B cell (primary cell): ENCODE measurements around the gene ENTREP3. TPM values are rescaled to one million over a fixed set of nuclear protein-coding genes. Genes with fewer than 3 reads are reported as not detected.
"Not testable (repeated sequence)": the region's sequence is repeated elsewhere in the genome, so short reads cannot be mapped to it uniquely, and the experiment has no call there.

Experiments
- ATAC-seq: fragments of 200-7000 bp; cut with Tn5 transposase; one replicate; pipeline ENCODE4 v1.10.0; 2021; ENCODE audit warnings: low read depth, mild to moderate bottlenecking, moderate number of reproducible peaks, moderate library complexity
- CTCF ChIA-PET: fragments of 350-600 bp; sonication (Branson Sonifier 250); formaldehyde crosslinking; loops from one replicate; lab custom pipeline; 2021; ENCODE audit warnings: antibody characterized with exemption, inconsistent platforms; lab: Charles Lee
- POLR2A ChIA-PET: fragments of 350-600 bp; sonication (Branson Sonifier 250); formaldehyde crosslinking; loops from one replicate; lab custom pipeline; 2021; ENCODE audit warnings: antibody characterized with exemption; lab: Charles Lee
- DNase-seq: peaks from one replicate; pipeline ENCODE4 v3.0.0; 2013
- H2AFZ ChIP-seq: 2 replicates; pipeline ENCODE4 v1.6.1; 2012; ENCODE audit warnings: mild to moderate bottlenecking, low read depth, low read length; ENCODE audit not compliant: insufficient read depth, poor library complexity, severe bottlenecking
- H3K27ac ChIP-seq, 2 donors: 1 replicate in 1 of 2; 2 replicates in 1 of 2; pipeline ENCODE4 v1.5.1; 2012 to 2013; ENCODE audit warnings: low read length in 2 of 2, mild to moderate bottlenecking in 2 of 2, moderate library complexity in 1 of 2
- H3K27me3 ChIP-seq, 4 experiments: fragments of 200-600 bp in 1 of 4; sonication (generic) in 1 of 4; replicated peaks in 1 of 4; 1 replicate in 2 of 4; 2 replicates in 2 of 4; pipeline versions ENCODE4 v1.6.1 to v1.7.0; 2013 to 2016; ENCODE audit warnings: low read length in 3 of 4, mild to moderate bottlenecking in 2 of 4, mixed read lengths in 1 of 4, moderate library complexity in 1 of 4; ENCODE audit not compliant: insufficient read depth in 4 of 4, control insufficient read depth in 3 of 4; ENCODE audit errors: control extremely low read depth in 1 of 4
- H3K36me3 ChIP-seq, 2 experiments: replicated peaks in 1 of 2; 1 replicate in 1 of 2; 2 replicates in 1 of 2; pipeline versions ENCODE4 v1.6.1 to v1.7.1; 2013; ENCODE audit warnings: low read length in 1 of 2; ENCODE audit not compliant: insufficient read depth in 2 of 2, control insufficient read depth in 1 of 2; ENCODE audit errors: control extremely low read depth in 1 of 2, extremely low read depth in 1 of 2
- H3K4me1 ChIP-seq, 2 donors: fragments of 200-600 bp in 1 of 2; sonication (generic) in 1 of 2; 1 replicate in 1 of 2; 2 replicates in 1 of 2; pipeline versions ENCODE4 v1.5.1 to v1.6.1; 2013 to 2017; ENCODE audit warnings: low read length in 2 of 2; ENCODE audit not compliant: control insufficient read depth in 2 of 2, insufficient read depth in 2 of 2
- H3K4me2 ChIP-seq: replicated peaks from 2 replicates; pipeline ENCODE3; 2012; ENCODE audit warnings: mild to moderate bottlenecking, low read depth, low read length; ENCODE audit not compliant: poor library complexity, severe bottlenecking
- H3K4me3 ChIP-seq, 5 experiments: fragments of 200-600 bp in 1 of 5; sonication (generic) in 1 of 5; 1 replicate in 3 of 5; 2 replicates in 2 of 5; pipeline versions ENCODE4 v1.5.1 to v1.7.0; 2011 to 2016; ENCODE audit warnings: low read length in 4 of 5, mild to moderate bottlenecking in 4 of 5, low read depth in 2 of 5, control low read depth in 1 of 5, moderate library complexity in 1 of 5; ENCODE audit not compliant: insufficient read depth in 1 of 5; ENCODE audit errors: control extremely low read depth in 1 of 5, extremely low read depth in 1 of 5
- H3K79me2 ChIP-seq: fragments of 200-600 bp; sonication (generic); one replicate; pipeline ENCODE4 v1.6.0; 2016; ENCODE audit warnings: low read length; ENCODE audit not compliant: control insufficient read depth, insufficient read depth
- H3K9ac ChIP-seq: fragments of 200-600 bp; sonication (generic); 2 replicates; pipeline ENCODE4 v1.6.1; 2017; ENCODE audit warnings: mild to moderate bottlenecking, low read length, moderate library complexity
- H3K9me3 ChIP-seq, 3 donors: one replicate each; pipeline versions ENCODE4 v1.6.1 to v1.7.1; 2013; ENCODE audit warnings: low read length in 2 of 3; ENCODE audit not compliant: control insufficient read depth in 2 of 3, insufficient read depth in 1 of 3; ENCODE audit errors: control extremely low read depth in 1 of 3
- H4K20me1 ChIP-seq: 2 replicates; pipeline ENCODE4 v1.6.0; 2012; ENCODE audit warnings: mild to moderate bottlenecking, low read length; ENCODE audit not compliant: insufficient read depth, control insufficient read depth, poor library complexity, severe bottlenecking
- H3K27ac Mint-ChIP-seq: one replicate; pipeline ENCODE4 v1.8.0; 2021; ENCODE audit warnings: mixed read lengths
- H3K27me3 Mint-ChIP-seq: one replicate; pipeline ENCODE4 v1.8.0; 2021; ENCODE audit warnings: mixed read lengths
- H3K4me1 Mint-ChIP-seq: one replicate; pipeline ENCODE4 v1.8.0; 2021; ENCODE audit warnings: mixed read lengths
- H3K4me3 Mint-ChIP-seq: one replicate; pipeline ENCODE4 v1.8.0; 2021; ENCODE audit warnings: mixed read lengths
- H3K9me3 Mint-ChIP-seq: one replicate; pipeline ENCODE4 v1.8.0; 2022; ENCODE audit warnings: mixed read lengths; ENCODE audit not compliant: insufficient read depth
- WGBS: methylation state at CpG from one replicate; pipeline ENCODE4 v1.1.5; 2013; ENCODE audit warnings: missing lambda C conversion rate; ENCODE audit not compliant: insufficient coverage; 5-methylcytosine and 5-hydroxymethylcytosine counted together
- intact Hi-C: fragments of 100-400 bp; cut with micrococcal nuclease; formaldehyde crosslinking; loops from one replicate; pipeline ENCODE4 v1.10.0; 2022
- polyA plus RNA-seq: library from polyadenylated mRNA; depleted of rRNA; stranded (reverse); fragments of >200 nt; gene quantifications from 2 replicates; pipeline ENCODE4 v1.2.3, GENCODE V29; 2012
- total RNA-seq, 2 donors: library from RNA; stranded (reverse); fragments of 120-200 nt in 1 of 2; gene quantifications; 1 replicate in 1 of 2; 2 replicates in 1 of 2; pipeline versions ENCODE4 v1.2.3 to v1.2.4, GENCODE V29; 2013 to 2022

Gene ENTREP3
- total and polyA plus RNA-seq, 2 donors (not counting 1 experiment from before 2014, with no cell fraction given) = 7.6 to 15.2 TPM

DNA sequence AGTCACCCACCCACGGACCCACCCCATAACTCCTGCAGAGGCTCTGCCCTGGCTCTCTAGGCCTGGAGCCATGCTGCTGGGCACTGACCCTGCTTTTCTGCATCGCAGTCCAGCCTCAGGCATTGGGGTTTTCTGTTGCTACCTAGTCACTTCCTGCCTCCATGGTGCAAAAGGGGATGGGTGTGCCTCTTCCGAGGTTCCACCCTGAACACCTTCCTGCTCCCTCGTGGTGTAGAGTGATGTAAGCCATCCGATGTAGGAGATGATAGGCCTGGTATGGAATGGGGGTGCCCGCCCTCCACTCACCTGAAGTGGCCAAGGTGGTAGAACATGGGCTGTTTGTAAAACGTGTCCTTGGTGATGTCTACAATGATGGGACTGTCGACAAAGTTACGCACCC is 19.9 kb downstream of the ENTREP3 start:
- DNase-seq, ATAC-seq, intact Hi-C loops, H3K79me2 ChIP-seq, H3K4me3 Mint-ChIP-seq, H2AFZ ChIP-seq, H3K9me3 Mint-ChIP-seq, H3K4me1 ChIP-seq, H3K27ac ChIP-seq, H3K27me3 ChIP-seq, CTCF ChIA-PET, H3K4me1 Mint-ChIP-seq, H3K27me3 Mint-ChIP-seq, H3K9ac ChIP-seq, H3K4me3 ChIP-seq, H4K20me1 ChIP-seq, H3K4me2 ChIP-seq, POLR2A ChIA-PET, H3K9me3 ChIP-seq, H3K27ac Mint-ChIP-seq: not testable (repeated sequence)
- H3K36me3 ChIP-seq = peaks cover 0 to 20% of the 10 kb centered on the region in 2 experiments
- WGBS = 94% methylated on average over 3 of the region's 9 CpGs

- H3K79me2 ChIP-seq, H3K27ac Mint-ChIP-seq, H4K20me1 ChIP-seq, H3K27me3 ChIP-seq, H3K4me1 ChIP-seq, H3K9me3 Mint-ChIP-seq, intact Hi-C loops, POLR2A ChIA-PET, H2AFZ ChIP-seq, H3K4me3 Mint-ChIP-seq, H3K9me3 ChIP-seq, ATAC-seq, H3K27ac ChIP-seq, H3K27me3 Mint-ChIP-seq, H3K4me2 ChIP-seq, CTCF ChIA-PET, H3K9ac ChIP-seq, H3K4me1 Mint-ChIP-seq, H3K4me3 ChIP-seq, DNase-seq: not testable (repeated sequence)
- WGBS = 80% methylated on average over 1 of the region's 5 CpGs
- H3K36me3 ChIP-seq = peaks cover 0 to 20% of the 10 kb centered on the region in 2 experiments
Measured at GRCh38 chr1:155233502-155233901, 21.8 kb downstream of the ENTREP3 start.

DNA sequence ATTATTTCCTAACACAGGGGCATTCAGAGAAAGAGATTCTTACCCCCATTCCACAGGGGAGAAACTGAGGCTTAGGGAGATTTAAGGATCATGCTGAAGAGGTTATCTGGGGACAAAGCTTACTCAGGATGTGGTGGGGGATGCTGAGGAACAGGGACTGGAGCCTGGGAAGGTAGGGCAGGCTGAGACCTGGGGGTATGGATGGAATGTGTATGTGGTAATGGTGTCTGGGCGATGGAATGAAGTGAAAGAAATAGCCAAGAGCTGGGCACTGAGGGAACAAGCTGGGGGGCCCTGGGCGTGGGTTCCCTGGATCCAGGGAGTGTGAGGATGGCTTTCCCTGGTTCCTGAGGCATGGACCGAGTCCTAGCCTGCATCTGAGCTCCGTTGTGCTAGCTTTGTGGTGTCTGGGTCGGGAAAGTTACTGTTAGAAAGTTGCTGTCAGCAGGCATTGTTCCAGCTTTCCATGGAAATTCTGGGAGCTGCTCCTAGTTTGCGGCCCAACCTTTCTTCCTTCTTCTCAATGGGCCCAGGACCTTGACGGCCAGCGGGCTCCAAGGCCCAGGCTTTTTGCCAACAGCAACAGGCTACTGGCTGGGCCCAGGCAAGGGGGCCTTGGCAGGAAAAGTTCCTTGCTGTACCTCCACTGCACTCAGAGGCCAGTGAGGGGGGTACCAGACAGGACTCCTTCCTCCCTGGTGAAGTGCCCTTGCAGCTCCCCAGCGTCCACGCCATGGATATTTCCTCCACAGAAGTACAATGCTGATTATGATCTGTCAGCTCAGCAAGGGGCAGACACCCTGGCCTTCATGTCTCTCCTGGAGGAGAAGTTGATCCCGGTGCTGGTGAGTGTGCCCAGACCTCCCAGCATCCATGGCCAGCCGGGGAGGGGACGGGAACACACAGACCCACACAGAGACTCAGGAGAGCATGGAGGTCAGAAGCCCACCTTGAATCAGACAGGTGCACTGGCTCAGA is 23.0 kb downstream of the ENTREP3 start:
- H3K4me1 ChIP-seq, ATAC-seq, H3K9ac ChIP-seq, H3K4me3 Mint-ChIP-seq, H3K9me3 ChIP-seq, intact Hi-C loops, CTCF ChIA-PET, H3K4me3 ChIP-seq, H3K27me3 ChIP-seq, H3K79me2 ChIP-seq, H3K27me3 Mint-ChIP-seq, H3K4me1 Mint-ChIP-seq, H3K9me3 Mint-ChIP-seq, H4K20me1 ChIP-seq, H3K27ac ChIP-seq, DNase-seq, H3K4me2 ChIP-seq, H3K27ac Mint-ChIP-seq, H2AFZ ChIP-seq: not testable (repeated sequence)
- WGBS = 98% methylated on average over 6 of the region's 13 CpGs
- POLR2A ChIA-PET = interaction anchor here (0.6 kb wide), 1 partner anchor 61 kb away, joined by 9 read pairs; no protein-coding TSS in a partner anchor
- H3K36me3 ChIP-seq = peaks cover 0 to 13% of the 10 kb centered on the region in 2 experiments

DNA sequence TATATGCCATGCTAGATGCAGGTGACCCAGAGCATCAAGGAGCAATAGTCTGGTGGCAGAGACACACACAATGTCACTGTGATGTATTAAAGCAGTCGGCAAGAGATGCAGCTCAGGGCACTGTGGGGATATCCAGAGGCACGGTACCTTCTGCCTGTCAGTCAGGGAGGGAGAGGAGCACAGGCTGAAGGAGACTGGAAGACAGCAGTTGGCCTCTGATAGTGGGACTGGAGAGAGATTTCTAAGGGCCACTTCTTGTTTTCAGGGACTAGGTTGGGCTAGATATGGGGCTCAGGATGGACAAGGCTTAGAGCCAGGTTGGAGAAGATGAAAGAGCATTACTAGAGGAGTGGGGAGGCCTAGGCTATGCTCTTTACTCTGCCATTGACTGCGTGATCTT is 24.0 kb downstream of the ENTREP3 start:
- H3K4me2 ChIP-seq, CTCF ChIA-PET, H3K27ac Mint-ChIP-seq, intact Hi-C loops, H3K9ac ChIP-seq, H3K27me3 Mint-ChIP-seq, POLR2A ChIA-PET, H2AFZ ChIP-seq, H3K27ac ChIP-seq, H3K27me3 ChIP-seq, DNase-seq, H4K20me1 ChIP-seq, H3K4me3 Mint-ChIP-seq, H3K79me2 ChIP-seq, H3K4me3 ChIP-seq, H3K9me3 ChIP-seq, H3K9me3 Mint-ChIP-seq, ATAC-seq, H3K36me3 ChIP-seq: not testable (repeated sequence)
- H3K4me1 Mint-ChIP-seq = peaks cover 13% of the 10 kb centered on the region
- 60% methylated on average over 3 of the region's 3 CpGs for WGBS
- peaks cover 7 to 17% of the 10 kb centered on the region in 2 donors for H3K4me1 ChIP-seq
